ENCODE results near the gene PRR23E.

Gene PRR23E

DNA sequence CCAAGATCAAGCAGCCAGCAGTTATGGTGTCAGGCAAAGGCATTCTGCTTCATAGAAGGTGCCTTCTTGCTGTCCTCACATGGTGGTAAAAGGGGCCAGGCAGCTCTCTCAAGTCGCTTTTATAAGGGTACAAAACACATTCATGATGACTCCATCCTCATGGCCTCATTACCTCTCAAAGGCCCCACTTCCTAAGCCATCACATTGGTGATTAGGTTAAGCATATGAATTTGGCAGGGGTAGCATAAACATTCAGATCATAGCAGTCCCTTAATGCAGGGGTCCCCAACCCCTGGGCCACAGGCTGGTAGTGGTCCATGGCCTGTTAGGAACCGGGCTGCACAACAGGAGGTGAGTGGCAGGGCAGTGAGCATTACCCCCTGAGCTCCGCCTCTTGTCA is 42.8 kb downstream of the PRR23E start:
- Mint-ChIP-seq H3K36me3 (no peaks in the 10 kb centered on the region), H3K27ac (no peak overlapping the region), H3K4me3 (no peak overlapping the region), H3K27me3 (peaks cover 4% of the 10 kb centered on the region), H3K9me3 (peaks cover 6% of the 10 kb centered on the region), H3K4me1 (no peaks in the 10 kb centered on the region)
- no peak for DNase-seq
- CTCF ChIA-PET: no interaction called here

DNA sequence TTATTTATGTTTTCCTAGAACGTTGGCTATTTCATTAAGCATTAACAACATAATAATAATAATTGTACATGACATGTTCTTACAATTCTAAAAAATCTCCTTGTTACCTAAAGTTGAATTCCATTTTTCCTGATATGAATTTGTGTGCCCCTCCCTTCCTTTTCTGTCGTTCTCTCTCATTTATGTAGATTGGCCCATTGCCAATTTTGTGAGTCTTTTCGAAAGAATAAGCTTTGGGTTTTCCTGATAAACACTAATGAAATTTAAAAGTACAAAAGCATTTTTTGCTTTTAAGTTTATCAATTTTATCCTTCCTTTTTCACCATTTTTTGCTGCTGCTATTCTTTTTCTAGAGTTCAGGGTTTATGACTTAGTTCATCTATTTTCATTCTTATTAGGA is 44.9 kb downstream of the PRR23E start:
- Mint-ChIP-seq H3K27ac (no peak overlapping the region), H3K4me1 (no peaks in the 10 kb centered on the region), H3K4me3 (no peak overlapping the region), H3K36me3 (no peaks in the 10 kb centered on the region), H3K27me3 (peaks cover 4% of the 10 kb centered on the region), H3K9me3 (peaks cover 6% of the 10 kb centered on the region)
- DNase-seq: no peak
- CTCF ChIA-PET: no interaction called here

DNA sequence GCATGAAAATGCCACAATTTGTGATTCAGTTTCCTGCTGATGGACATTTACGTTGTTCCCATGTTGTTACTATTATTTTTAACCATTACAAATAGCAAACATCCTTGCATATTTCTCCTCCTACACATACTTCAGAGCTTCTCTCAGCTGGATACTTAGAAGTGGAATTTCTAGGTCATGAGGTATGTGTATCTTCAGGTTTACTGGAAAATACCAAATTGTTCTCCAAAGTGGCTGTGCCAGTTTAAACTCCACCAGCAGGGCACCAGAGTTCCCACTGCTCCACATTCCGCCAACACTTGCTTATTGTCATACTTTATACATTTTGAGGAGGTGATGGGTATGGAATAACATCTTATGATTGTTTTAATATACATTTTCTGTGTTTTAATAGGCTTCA is 45.7 kb downstream of the PRR23E start:
- no peaks in the 10 kb centered on the region for H3K36me3 Mint-ChIP-seq
- H3K4me1 Mint-ChIP-seq: no peaks in the 10 kb centered on the region
- no peak overlapping the region for H3K4me3 Mint-ChIP-seq
- no peak for DNase-seq
- peaks cover 8% of the 10 kb centered on the region for H3K9me3 Mint-ChIP-seq
- peaks cover 4% of the 10 kb centered on the region for H3K27me3 Mint-ChIP-seq
- CTCF ChIA-PET: no interaction called here
- no peak overlapping the region for H3K27ac Mint-ChIP-seq

DNA sequence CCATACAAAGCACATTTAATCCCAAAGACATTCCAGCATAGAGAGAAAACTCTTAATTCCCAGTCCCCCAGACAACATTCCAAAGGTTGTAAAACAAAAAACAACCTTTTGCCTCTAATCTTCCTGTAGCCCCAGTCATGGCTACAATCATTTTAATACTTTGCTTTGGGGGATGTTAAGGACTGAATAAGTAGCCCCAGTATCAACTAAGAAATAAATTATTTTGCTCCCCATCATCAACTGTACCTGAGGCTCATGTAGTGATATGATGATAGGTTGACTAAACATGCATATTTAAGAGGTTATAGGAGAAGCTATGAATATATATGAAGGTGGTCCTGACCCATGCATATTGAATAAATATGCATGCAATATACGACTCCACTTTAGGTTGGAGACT is 54.4 kb downstream of the PRR23E start:
- no peaks in the 10 kb centered on the region for H3K36me3 Mint-ChIP-seq
- CTCF ChIA-PET: no interaction called here
- H3K27ac Mint-ChIP-seq: no peak overlapping the region
- H3K4me1 Mint-ChIP-seq: no peaks in the 10 kb centered on the region
- no peak for DNase-seq
- H3K4me3 Mint-ChIP-seq: no peak overlapping the region
- H3K27me3 Mint-ChIP-seq: no peaks in the 10 kb centered on the region
- H3K9me3 Mint-ChIP-seq: peaks cover 50% of the 10 kb centered on the region

Measured in activated naive CD4-positive, alpha-beta T cell treated with anti-CD3 and anti-CD28 coated beads, Interleukin-2, amount 10 ng/mL, durations not matched to agents 7 days and 5 days (primary cell).